ENCODE data around the gene HLA-DPB1.

- TF ChIP-seq POLR2A (IDR thresholded peaks at IDR 0.05), result no peak
- no peak for TF ChIP-seq CTCF (IDR thresholded peaks at IDR 0.05)
Measured at GRCh38 chr6:33040157-33040556, 35.6 kb upstream of the HLA-DPB1 start.

Measured in sigmoid colon (tissue), 3 donors.